PC-3 (cell line): ENCODE measurements around the gene EIF1.

Experiments
- CTCF ChIP-seq: fragments of 300-600 bp; sonication (generic); conservative IDR thresholded peaks from 2 replicates; pipeline ENCODE4 v1.5.1; 2017; ENCODE audit warnings: antibody characterized with exemption, low read depth, mild to moderate bottlenecking, low read length
- EZH2 ChIP-seq: fragments of 300-600 bp; sonication (generic); IDR thresholded peaks from one replicate; pipeline ENCODE4 v1.6.1; 2017; ENCODE audit warnings: antibody characterized with exemption, mild to moderate bottlenecking, low read length; ENCODE audit not compliant: unreplicated experiment

DNA sequence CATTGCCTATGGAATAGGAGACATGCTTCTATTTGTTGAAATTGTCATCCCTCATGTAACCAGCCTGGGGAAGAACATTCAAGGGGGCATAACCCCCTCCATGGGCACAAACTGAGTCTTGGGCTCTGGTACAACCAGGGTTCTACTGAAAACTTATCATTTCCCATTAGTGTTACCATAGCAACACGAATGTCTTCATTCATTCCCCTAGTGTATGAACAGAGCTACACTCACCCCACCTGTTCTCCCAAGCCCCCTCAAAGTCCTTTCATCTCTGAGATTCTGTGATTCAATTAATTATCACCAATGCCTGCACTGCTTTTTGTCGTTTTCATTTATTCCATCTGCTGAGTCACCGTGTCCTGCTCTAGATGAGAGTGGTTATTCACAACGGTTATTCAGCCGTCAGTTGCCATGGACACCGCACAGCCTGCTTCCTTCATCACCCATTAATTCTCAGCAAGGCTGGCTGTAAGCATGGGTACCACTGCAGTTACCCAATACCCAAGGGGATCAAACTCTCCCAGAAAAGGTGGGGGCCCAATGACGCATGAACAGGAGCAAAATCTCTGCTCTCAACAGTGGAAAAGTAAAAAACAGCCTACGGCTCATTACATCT lies 21.9 kb downstream of the EIF1 start:
- no peak for TF ChIP-seq CTCF
- no peak for TF ChIP-seq EZH2
